ENCODE results near the gene JCAD. TPM values are rescaled to one million over a fixed set of nuclear protein-coding genes. Genes with fewer than 3 reads are reported as not detected.

JCAD gene
- total RNA-seq, 1 experiment from 2014 or later: 36.7 TPM

GRCh38 chr10:30017556-30017955 is 41.8 kb downstream of the JCAD start:
- no peak overlapping the region for H3K27ac ChIP-seq
- no peak for TF ChIP-seq CTCF (conservative IDR thresholded peaks at IDR 0.05)
- no peaks in the 10 kb centered on the region for H3F3A ChIP-seq (ENCODE audit: insufficient read depth, low read depth)
- BruUV-seq (replicated peaks): no TSS peak
- no peak overlapping the region for H3K4me2 ChIP-seq
- H3K4me1 ChIP-seq (replicated peaks; ENCODE audit: insufficient read depth): no peaks in the 10 kb centered on the region
- H3K36me3 ChIP-seq (ENCODE audit: low read depth): no peaks in the 10 kb centered on the region
- intact Hi-C loops (cut with micrococcal nuclease; ENCODE audit: unreplicated experiment): no loop called here
- no peaks in the 10 kb centered on the region for H3K79me2 ChIP-seq (ENCODE audit: low read depth)
- H3K4me3 ChIP-seq: no peak overlapping the region
- ChIA-PET POLR2A (ENCODE audit: unreplicated experiment) (no interaction called here), CTCF (no interaction called here)
- no peaks in the 10 kb centered on the region for H4K20me1 ChIP-seq (ENCODE audit: insufficient read depth)
- H2AFZ ChIP-seq: no peak overlapping the region
- no peak for DNase-seq
- H3K27me3 ChIP-seq (ENCODE audit: insufficient read depth, low read depth): no peaks in the 10 kb centered on the region
- H3K9me2 ChIP-seq (ENCODE audit: insufficient read depth): no peaks in the 10 kb centered on the region
- no peaks in the 10 kb centered on the region for H3K9me3 ChIP-seq (ENCODE audit: insufficient read depth, low read depth)

- Histone ChIP-seq H3K4me2 (no peak overlapping the region), H3K9me2 (ENCODE audit: insufficient read depth) (no peaks in the 10 kb centered on the region), H3K4me1 (replicated peaks; ENCODE audit: insufficient read depth) (no peaks in the 10 kb centered on the region), H3K27me3 (ENCODE audit: insufficient read depth, low read depth) (no peaks in the 10 kb centered on the region), H3K79me2 (ENCODE audit: low read depth) (no peaks in the 10 kb centered on the region), H4K20me1 (ENCODE audit: insufficient read depth) (no peaks in the 10 kb centered on the region), H3F3A (ENCODE audit: insufficient read depth, low read depth) (no peaks in the 10 kb centered on the region), H3K4me3 (no peak overlapping the region), H3K36me3 (ENCODE audit: low read depth) (no peaks in the 10 kb centered on the region), H3K9me3 (ENCODE audit: insufficient read depth, low read depth) (no peaks in the 10 kb centered on the region), H3K27ac (no peak overlapping the region), H2AFZ (no peak overlapping the region)
- ChIA-PET CTCF (no interaction called here), POLR2A (ENCODE audit: unreplicated experiment) (interaction anchor here (0.6 kb wide), 1 partner anchor 43 kb away, joined by 7 read pairs; no protein-coding TSS in a partner anchor)
- DNase-seq: no peak
- intact Hi-C loops (cut with micrococcal nuclease; ENCODE audit: unreplicated experiment): no loop called here
- TF ChIP-seq CTCF (conservative IDR thresholded peaks at IDR 0.05) (no peak), EZH2 (IDR thresholded peaks at IDR 0.05; ENCODE audit: low read depth) (no peak)
- BruUV-seq (replicated peaks): no TSS peak
These were observed 44.9 kb downstream of the JCAD start for GRCh38 chr10:30014511-30014910.

- Histone ChIP-seq H3K27ac (no peak overlapping the region), H3K36me3 (ENCODE audit: low read depth) (no peaks in the 10 kb centered on the region), H3F3A (ENCODE audit: insufficient read depth, low read depth) (no peaks in the 10 kb centered on the region), H4K20me1 (ENCODE audit: insufficient read depth) (no peaks in the 10 kb centered on the region), H3K9me2 (ENCODE audit: insufficient read depth) (no peaks in the 10 kb centered on the region), H3K9me3 (ENCODE audit: insufficient read depth, low read depth) (no peaks in the 10 kb centered on the region), H3K27me3 (ENCODE audit: insufficient read depth, low read depth) (no peaks in the 10 kb centered on the region), H3K79me2 (ENCODE audit: low read depth) (no peaks in the 10 kb centered on the region), H2AFZ (no peak overlapping the region), H3K4me1 (replicated peaks; ENCODE audit: insufficient read depth) (no peaks in the 10 kb centered on the region), H3K4me2 (no peak overlapping the region), H3K4me3 (no peak overlapping the region)
- DNase-seq: no peak
- no TSS peak for BruUV-seq (replicated peaks)
- intact Hi-C loops (cut with micrococcal nuclease; ENCODE audit: unreplicated experiment): no loop called here
- ChIA-PET CTCF (no interaction called here), POLR2A (ENCODE audit: unreplicated experiment) (interaction anchor here (0.6 kb wide), 1 partner anchor 44 kb away, joined by 7 read pairs; no protein-coding TSS in a partner anchor)
- TF ChIP-seq EZH2 (IDR thresholded peaks at IDR 0.05; ENCODE audit: low read depth) (no peak), CTCF (conservative IDR thresholded peaks at IDR 0.05) (no peak)
These were observed 45.6 kb downstream of the JCAD start for GRCh38 chr10:30013757-30014156.

Data from PC-9 (cell line).